OCI-LY7 (cell line): ENCODE measurements around the gene DAP3. TPM values are rescaled to one million over a fixed set of nuclear protein-coding genes. Genes with fewer than 3 reads are reported as not detected.
"Not testable (repeated sequence)": the region's sequence is repeated elsewhere in the genome, so short reads cannot be mapped to it uniquely, and the experiment has no call there.

ENCODE experiments used
- BruUV-seq: library from RNA; stranded (reverse); fragments of 400-500 nt; replicated peaks from 2 replicates; lab custom pipeline; 2021; lab: Mats Ljungman, UMichigan
- CTCF ChIA-PET: fragments of 300-600 bp; sonication (Branson Sonifier 250); formaldehyde crosslinking; loops from one replicate; lab custom pipeline; 2022; ENCODE audit warnings: antibody characterized with exemption; ENCODE audit not compliant: unreplicated experiment; lab: Charles Lee
- POLR2A ChIA-PET: fragments of 300-600 bp; sonication (Branson Sonifier 250); formaldehyde crosslinking; loops from one replicate; lab custom pipeline; 2022; ENCODE audit warnings: antibody characterized with exemption; lab: Charles Lee
- DNase-seq: peaks from one replicate; pipeline ENCODE4 v3.0.0-alpha.2; 2015; ENCODE audit warnings: low spot score
- H2AFZ ChIP-seq: fragments of 200-600 bp; sonication (generic), shearing (Covaris generic); 2 replicates; pipeline ENCODE4 v1.6.1; 2014; ENCODE audit warnings: mild to moderate bottlenecking, antibody characterized with exemption, low read length, moderate library complexity
- H3K27ac ChIP-seq: fragments of 200-600 bp; sonication (generic); 2 replicates; pipeline ENCODE4 v1.5.1; 2014; ENCODE audit warnings: mixed run types, low read depth, mild to moderate bottlenecking, moderate library complexity, low read length, inconsistent platforms; ENCODE audit not compliant: poor library complexity, severe bottlenecking
- H3K36me3 ChIP-seq: fragments of 200-600 bp; sonication (generic); 2 replicates; pipeline ENCODE4 v1.6.1; 2014; ENCODE audit warnings: mild to moderate bottlenecking, antibody characterized with exemption, low read length, moderate library complexity, mixed read lengths; ENCODE audit not compliant: insufficient read depth
- H3K4me1 ChIP-seq: fragments of 200-600 bp; sonication (generic); 2 replicates; pipeline ENCODE4 v1.5.1; 2014; ENCODE audit warnings: mild to moderate bottlenecking, low read length; ENCODE audit not compliant: insufficient read depth, poor library complexity, severe bottlenecking
- H3K4me2 ChIP-seq: fragments of 200-600 bp; sonication (generic); 2 replicates; pipeline ENCODE4 v1.6.1; 2014; ENCODE audit warnings: mild to moderate bottlenecking, low read length
- H3K4me3 ChIP-seq: fragments of 200-600 bp; sonication (generic); 2 replicates; pipeline ENCODE4 v1.5.1; 2014; ENCODE audit warnings: mild to moderate bottlenecking, low read depth, low read length; ENCODE audit not compliant: poor library complexity, severe bottlenecking
- H3K79me2 ChIP-seq: fragments of 200-600 bp; sonication (generic); 2 replicates; pipeline ENCODE4 v1.6.1; 2016; ENCODE audit warnings: low read depth, mild to moderate bottlenecking, low read length, moderate library complexity, mixed read lengths; ENCODE audit not compliant: insufficient read depth
- H3K9me2 ChIP-seq: fragments of 200-600 bp; sonication (generic); 2 replicates; pipeline ENCODE4 v1.6.1; 2016; ENCODE audit warnings: mild to moderate bottlenecking, low read length, mixed read lengths; ENCODE audit not compliant: insufficient read depth
- H3K9me3 ChIP-seq: fragments of 200-600 bp; sonication (generic); 2 replicates; pipeline ENCODE4 v1.6.1; 2014; ENCODE audit warnings: mild to moderate bottlenecking, mixed run types, low read length, mixed read lengths
- H4K20me1 ChIP-seq: fragments of 200-600 bp; sonication (generic); 2 replicates; pipeline ENCODE4 v1.6.1; 2014; ENCODE audit warnings: mild to moderate bottlenecking, antibody characterized with exemption, low read length, moderate library complexity, mixed read lengths; ENCODE audit not compliant: insufficient read depth
- EZH2phosphoT487 ChIP-seq: fragments of 200-600 bp; sonication (generic); IDR thresholded peaks from 2 replicates; pipeline ENCODE4 v1.6.1; 2018; ENCODE audit warnings: low read depth, borderline replicate concordance, mild to moderate bottlenecking, mixed run types, antibody characterized with exemption, low read length, moderate library complexity, mixed read lengths
- intact Hi-C: fragments of 100-400 bp; cut with micrococcal nuclease; formaldehyde crosslinking; loops from one replicate; pipeline ENCODE4 v1.10.0; 2022; ENCODE audit not compliant: unreplicated experiment
- total RNA-seq, 2 experiments: library from RNA; depleted of rRNA in 1 of 2; stranded (reverse); fragments of >200 nt in 1 of 2; shearing (Covaris generic) in 1 of 2; gene quantifications; 2 replicates each; pipeline ENCODE4 v1.2.3, GENCODE V29; 2014 to 2022
- TF ChIP-seq, protein P1 (sequence below): fragments of 200-600 bp; sonication (generic); conservative IDR thresholded peaks from 2 replicates; pipeline ENCODE4 v1.5.1; 2014; ENCODE audit warnings: mild to moderate bottlenecking, antibody characterized with exemption, low read length, moderate library complexity, mixed read lengths

The DAP3 gene
- total RNA-seq, 2 experiments from 2014 or later: 110 to 178 TPM

DNA sequence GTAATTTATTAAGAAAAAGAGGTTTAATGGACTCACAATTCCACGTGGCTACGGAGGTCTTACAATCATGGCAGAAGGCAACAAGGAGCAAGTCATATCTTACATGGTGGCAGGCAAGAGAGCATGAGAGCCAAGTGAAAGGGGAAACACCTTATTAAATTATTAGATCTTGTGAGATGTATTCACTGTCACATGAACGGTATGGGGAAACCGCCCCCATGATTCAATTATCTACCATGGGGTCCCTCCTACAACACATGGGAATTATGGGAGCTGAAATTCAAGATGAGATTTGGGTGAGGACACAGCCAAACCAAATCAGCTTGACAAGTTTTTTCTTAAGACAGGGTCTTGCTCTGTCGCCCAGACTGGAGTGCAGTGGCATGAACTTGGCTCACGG is 14.3 kb downstream of the DAP3 start:
- no peaks in the 10 kb centered on the region for H3K4me1 ChIP-seq
- ChIA-PET POLR2A (no interaction called here), CTCF (no interaction called here)
- H3K4me2 ChIP-seq: no peak overlapping the region
- no peaks in the 10 kb centered on the region for H4K20me1 ChIP-seq
- no peaks in the 10 kb centered on the region for H3K9me2 ChIP-seq
- peaks cover 63% of the 10 kb centered on the region for H3K36me3 ChIP-seq
- no peak overlapping the region for H2AFZ ChIP-seq
- no peak overlapping the region for H3K27ac ChIP-seq
- TF ChIP-seq, protein P1, sequence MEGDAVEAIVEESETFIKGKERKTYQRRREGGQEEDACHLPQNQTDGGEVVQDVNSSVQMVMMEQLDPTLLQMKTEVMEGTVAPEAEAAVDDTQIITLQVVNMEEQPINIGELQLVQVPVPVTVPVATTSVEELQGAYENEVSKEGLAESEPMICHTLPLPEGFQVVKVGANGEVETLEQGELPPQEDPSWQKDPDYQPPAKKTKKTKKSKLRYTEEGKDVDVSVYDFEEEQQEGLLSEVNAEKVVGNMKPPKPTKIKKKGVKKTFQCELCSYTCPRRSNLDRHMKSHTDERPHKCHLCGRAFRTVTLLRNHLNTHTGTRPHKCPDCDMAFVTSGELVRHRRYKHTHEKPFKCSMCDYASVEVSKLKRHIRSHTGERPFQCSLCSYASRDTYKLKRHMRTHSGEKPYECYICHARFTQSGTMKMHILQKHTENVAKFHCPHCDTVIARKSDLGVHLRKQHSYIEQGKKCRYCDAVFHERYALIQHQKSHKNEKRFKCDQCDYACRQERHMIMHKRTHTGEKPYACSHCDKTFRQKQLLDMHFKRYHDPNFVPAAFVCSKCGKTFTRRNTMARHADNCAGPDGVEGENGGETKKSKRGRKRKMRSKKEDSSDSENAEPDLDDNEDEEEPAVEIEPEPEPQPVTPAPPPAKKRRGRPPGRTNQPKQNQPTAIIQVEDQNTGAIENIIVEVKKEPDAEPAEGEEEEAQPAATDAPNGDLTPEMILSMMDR: no peak
- TF ChIP-seq EZH2phosphoT487: no peak
- peaks cover 14% of the 10 kb centered on the region; the same call in 1 of the 2 replicates for H3K9me3 ChIP-seq
- peaks cover 83% of the 10 kb centered on the region for H3K79me2 ChIP-seq
- H3K4me3 ChIP-seq: no peak overlapping the region
- BruUV-seq: no TSS peak
- DNase-seq: no peak
- intact Hi-C loops: no loop called here

DNA sequence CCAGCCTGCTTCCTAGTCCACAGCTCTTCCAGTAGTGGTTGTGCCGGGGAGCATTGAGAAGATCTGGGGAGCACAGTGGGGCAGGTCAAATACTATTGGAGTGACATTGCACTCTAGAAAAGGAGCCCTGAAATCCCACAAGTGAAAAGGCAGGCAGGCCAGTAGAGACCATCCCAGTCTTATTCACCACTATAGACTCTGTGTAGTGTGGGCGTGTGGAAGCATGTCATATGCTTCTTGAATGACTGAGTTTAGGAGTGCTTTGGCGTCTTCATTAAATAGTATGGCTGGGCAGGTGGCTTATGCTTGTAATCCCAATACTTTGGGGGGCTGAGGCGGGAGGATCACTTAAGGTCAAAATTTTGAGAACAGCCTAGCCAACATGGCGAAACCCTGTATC is 15.5 kb downstream of the DAP3 start:
- POLR2A ChIA-PET, H3K4me3 ChIP-seq, CTCF ChIA-PET, intact Hi-C loops, H2AFZ ChIP-seq, H3K27ac ChIP-seq, DNase-seq, H3K4me2 ChIP-seq, H3K9me2 ChIP-seq, BruUV-seq, H4K20me1 ChIP-seq, H3K4me1 ChIP-seq: not testable (repeated sequence)
- peaks cover 18% of the 10 kb centered on the region for H3K9me3 ChIP-seq
- peaks cover 63% of the 10 kb centered on the region for H3K36me3 ChIP-seq
- peaks cover 82% of the 10 kb centered on the region for H3K79me2 ChIP-seq

DNA sequence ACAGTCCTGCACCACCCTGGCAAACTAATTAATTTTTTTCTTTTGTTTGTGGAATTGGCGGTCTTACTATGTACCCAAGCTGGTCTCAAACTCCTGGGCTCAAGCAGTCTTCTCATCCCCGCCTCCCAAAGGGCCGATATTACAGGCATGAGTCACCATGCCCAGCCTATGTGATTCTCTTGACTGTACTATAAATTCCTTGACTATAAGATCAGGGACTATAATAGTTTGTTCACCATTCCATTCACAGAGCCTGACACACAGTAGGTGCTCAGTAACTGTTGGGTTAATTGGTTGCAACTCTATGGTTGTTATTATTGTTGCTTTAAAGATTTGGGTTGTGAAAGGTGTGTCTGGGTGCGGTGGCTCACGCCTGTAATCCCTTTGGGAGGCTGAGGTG is 17.2 kb downstream of the DAP3 start:
- no TSS peak for BruUV-seq
- no peak overlapping the region for H2AFZ ChIP-seq
- H3K9me2 ChIP-seq: no peaks in the 10 kb centered on the region
- H3K4me1 ChIP-seq: no peaks in the 10 kb centered on the region
- peaks cover 67% of the 10 kb centered on the region for H3K36me3 ChIP-seq
- CTCF ChIA-PET: no interaction called here
- H3K27ac ChIP-seq: no peak overlapping the region
- no peak for DNase-seq
- H3K4me3 ChIP-seq: no peak overlapping the region
- H4K20me1 ChIP-seq: no peaks in the 10 kb centered on the region
- TF ChIP-seq, protein P1: no peak
- no peak for TF ChIP-seq EZH2phosphoT487
- POLR2A ChIA-PET: no interaction called here
- peaks cover 11% of the 10 kb centered on the region for H3K9me3 ChIP-seq
- peaks cover 78% of the 10 kb centered on the region for H3K79me2 ChIP-seq
- H3K4me2 ChIP-seq: no peak overlapping the region
- intact Hi-C loops: no loop called here
